AG09319 (cell line): ENCODE results near the gene KAT6B.

Experiments
- DNase-seq: peaks from one replicate; pipeline ENCODE4 v3.0.0-alpha.2; 2010; ENCODE audit warnings: low read depth; ENCODE audit errors: extremely low read depth
- CTCF ChIP-seq: IDR thresholded peaks from 2 replicates; pipeline ENCODE4 v1.5.1; 2011; ENCODE audit warnings: low read depth, mild to moderate bottlenecking, inconsistent platforms, low read length, moderate library complexity

Gene KAT6B

GRCh38 chr10:74947781-74948401 is 121.5 kb downstream of the KAT6B start:
- DNase-seq: no peak

GRCh38 chr10:74949034-74949832 is 122.8 kb downstream of the KAT6B start:
- DNase-seq: no peak
- no peak for TF ChIP-seq CTCF

More at GRCh38 chr10:74947781-74948401, 121.5 kb downstream of the KAT6B start:
- no peak for TF ChIP-seq CTCF

- DNase-seq: no peak
- TF ChIP-seq CTCF: no peak
Measured at GRCh38 chr10:74949843-74950765, 123.7 kb downstream of the KAT6B start.

- no peak for TF ChIP-seq CTCF
- no peak for DNase-seq
Measured at GRCh38 chr10:74953214-74953613, 126.8 kb downstream of the KAT6B start.

- no peak for DNase-seq
- no peak for TF ChIP-seq CTCF
Measured at GRCh38 chr10:74955796-74956195, 129.4 kb downstream of the KAT6B start.

- TF ChIP-seq CTCF: no peak
- no peak for DNase-seq
Measured at GRCh38 chr10:74956555-74957111, 130.2 kb downstream of the KAT6B start.
